HuH-7.5 (cell line): ENCODE results near the gene MVD.
"Not testable (repeated sequence)": the region's sequence is repeated elsewhere in the genome, so short reads cannot be mapped to it uniquely, and the experiment has no call there.

ENCODE experiments used
- DNase-seq: peaks from one replicate; pipeline ENCODE4 v3.0.0; 2011; ENCODE audit warnings: low spot score

MVD gene

DNA sequence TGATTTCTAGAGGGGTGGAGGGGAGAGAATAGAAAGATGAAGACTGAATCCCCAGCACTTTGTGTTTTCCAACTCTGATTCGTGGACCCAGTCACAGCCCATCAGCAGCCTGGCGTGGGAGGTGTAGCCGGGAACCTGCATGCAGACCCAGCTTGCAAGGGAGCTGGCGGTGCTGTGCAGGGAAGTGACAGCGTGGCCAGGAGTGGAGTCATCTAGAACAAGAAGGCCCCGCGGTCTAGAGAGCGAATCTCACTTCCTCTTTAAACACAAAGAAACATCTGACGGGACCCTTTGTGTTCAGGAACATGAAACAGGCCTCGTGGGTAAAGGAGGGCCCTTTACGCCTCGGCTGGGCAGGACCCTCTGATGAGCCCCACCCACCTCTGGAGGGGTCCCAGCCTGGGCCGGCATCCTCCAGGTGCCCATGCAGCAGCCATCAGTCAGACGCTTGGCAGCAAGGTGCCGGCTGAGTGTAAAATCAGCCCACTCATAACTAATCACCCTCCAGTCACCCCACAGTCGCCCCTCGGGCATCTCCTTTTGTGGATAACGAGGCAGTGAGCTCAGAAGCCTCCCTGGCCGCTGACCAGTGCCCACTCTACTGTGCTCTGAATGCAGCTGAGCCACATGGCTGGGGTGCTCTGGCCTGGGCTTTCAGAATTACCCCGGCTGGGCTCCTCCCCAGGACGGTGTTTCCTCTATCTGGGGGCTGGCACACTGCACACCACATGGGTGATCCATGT is 19.0 kb upstream of the MVD start:
- DNase-seq = no peak

- peak; percentile 97 for DNase-seq
Measured at GRCh38 chr16:88681084-88681680, 18.3 kb upstream of the MVD start.

DNA sequence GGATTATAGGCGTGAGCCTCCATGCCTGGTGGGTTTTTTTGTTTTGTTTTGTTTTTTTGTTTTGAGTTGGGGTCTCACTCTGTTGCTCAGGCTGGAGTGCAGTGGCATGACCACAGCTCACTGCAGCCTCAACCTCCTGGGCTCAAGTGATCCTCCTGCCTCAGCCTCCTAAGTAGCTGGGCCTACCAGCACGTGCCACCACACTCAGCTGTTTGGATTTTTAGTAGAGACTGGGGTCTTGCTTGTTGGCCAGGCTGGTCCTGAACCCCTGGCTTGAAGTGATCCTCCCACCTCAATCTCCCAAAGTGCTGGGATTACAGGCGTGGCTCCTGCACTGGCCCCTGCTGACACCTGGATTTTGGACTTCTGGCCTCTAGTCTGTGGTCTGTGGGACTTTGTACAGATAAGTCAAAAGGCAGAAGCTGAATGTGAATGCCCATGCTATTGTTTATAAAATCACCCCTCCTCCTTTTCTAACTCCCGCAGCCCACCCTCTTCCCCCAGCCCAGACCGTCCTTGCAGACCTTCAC is 17.7 kb upstream of the MVD start:
- no peak for DNase-seq

DNA sequence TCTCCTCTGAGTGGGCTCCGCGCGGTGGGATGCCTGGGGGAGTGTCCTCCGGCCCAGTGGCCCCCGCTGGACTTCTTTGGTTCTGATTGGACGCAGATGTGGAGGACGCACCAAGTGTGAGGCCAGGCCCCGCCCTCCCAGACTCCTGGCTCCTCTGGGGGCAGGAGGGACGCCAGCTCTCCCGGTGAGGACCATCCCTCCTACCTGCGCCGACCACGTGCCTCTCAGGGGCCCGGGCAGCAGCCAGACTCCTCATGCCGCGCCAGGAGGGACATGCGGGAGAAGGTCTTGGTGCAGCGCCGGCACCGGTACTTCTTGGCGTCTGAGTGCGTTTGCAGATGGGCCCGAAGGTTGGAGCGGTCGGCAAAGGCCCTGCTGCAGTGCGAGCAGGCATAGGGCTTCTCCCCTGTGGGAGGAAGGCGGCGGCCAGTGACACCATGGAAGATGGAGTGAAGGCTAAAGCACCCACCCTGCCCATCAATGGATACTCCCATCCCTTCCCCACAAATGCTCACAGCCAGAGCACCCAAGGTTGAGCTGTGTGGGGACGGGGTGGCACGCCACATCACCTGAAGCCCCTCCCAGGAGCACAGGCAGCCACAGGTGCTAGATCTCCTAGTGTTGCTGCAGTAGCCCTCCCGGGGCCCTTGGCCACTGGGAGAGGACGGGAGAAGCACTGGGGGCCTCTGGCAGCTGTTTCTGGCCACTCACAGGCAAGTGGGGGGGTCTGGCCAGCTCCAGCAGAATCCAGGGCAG is 15.5 kb upstream of the MVD start:
- DNase-seq = no peak

DNA sequence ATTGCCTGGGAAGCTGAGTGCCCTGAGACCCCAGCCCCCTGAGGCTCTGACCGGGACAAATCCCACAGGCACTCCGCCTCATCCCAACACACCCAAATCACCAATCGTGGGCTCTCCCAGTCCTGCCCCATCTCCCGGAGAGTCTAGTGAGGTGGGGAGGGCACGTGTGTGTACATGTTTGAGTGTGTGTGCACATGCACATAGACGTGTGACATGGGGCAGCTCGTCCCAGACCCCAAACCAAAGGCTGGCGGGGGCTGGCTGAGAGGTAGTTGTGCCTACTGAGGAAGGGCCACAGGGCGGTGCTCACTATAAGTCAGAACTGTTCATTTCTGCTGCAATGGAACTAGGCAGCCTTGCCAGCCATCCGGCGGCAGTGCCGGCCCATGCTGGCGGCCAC is 14.8 kb upstream of the MVD start:
- DNase-seq = no peak

GRCh38 chr16:88676502-88677242 is 13.8 kb upstream of the MVD start:
- DNase-seq = no peak

- DNase-seq = no peak
Measured at GRCh38 chr16:88673716-88674379, 11.0 kb upstream of the MVD start.

DNA sequence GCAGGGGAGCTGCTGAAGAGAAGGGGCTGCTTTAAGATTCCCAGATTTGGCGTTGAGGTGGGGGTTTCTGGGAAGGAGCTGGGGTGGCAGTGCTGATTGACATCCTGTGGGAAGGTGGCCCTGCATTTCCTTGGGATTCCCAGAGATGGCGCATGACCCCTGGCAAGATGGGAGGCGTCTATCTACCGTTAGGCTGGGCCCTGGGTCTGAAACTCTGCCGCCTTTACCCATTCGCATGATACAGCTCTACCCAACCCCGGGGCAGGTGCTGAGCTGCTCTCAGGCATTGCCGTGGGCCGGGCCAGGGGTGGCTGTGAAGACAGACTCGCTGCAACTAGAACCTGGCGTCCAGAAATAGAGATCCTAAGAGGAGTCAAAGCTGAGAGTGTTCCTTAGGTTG is 9.9 kb upstream of the MVD start:
- DNase-seq = no peak

DNA sequence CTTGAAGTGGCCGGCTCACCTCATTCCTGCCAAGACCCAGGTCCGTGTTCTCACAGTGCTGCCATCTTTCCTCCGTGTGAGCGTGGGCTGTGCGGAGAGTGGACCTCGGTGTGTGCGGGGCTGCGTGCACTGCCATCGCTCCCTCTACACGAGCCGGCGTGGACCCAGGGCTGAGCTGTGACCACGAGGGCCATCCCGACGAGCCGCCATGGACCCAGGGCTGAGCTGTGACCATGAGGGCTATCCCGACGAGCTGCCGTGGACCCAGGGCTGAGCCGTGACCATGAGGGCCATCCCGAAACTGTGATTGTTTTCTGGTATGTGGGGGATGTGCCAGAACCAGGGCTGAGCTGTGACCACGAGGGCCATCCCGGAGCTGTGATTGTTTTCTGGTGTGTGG is 8.9 kb upstream of the MVD start:
- DNase-seq = no peak

GRCh38 chr16:88669980-88670379 is 7.1 kb upstream of the MVD start:
- DNase-seq = no peak

GRCh38 chr16:88669493-88669892 is 6.6 kb upstream of the MVD start:
- DNase-seq = not testable (repeated sequence)

DNA sequence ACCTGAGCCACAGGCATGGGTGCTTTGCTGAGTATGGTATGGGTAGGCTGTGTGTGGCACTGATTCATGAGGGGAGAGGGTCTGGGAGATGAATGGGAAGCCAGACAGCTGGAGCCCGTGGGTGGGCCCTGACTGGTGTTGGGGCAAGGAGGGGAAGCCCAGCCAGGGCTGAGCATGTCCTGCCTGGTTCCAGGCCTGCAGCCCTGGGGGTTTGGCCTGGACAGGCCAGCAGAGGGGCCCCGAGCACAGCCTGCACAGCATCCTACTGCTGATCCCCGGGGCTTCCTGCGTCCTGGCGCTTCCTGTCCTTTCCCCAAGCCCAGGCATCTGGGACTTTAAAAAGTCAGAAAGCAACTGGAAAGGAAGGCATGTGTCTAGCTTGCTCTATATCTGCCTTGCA is 4.6 kb upstream of the MVD start:
- DNase-seq = no peak

- DNase-seq = no peak
Measured at GRCh38 chr16:88665570-88665969, 2.7 kb upstream of the MVD start.

DNA sequence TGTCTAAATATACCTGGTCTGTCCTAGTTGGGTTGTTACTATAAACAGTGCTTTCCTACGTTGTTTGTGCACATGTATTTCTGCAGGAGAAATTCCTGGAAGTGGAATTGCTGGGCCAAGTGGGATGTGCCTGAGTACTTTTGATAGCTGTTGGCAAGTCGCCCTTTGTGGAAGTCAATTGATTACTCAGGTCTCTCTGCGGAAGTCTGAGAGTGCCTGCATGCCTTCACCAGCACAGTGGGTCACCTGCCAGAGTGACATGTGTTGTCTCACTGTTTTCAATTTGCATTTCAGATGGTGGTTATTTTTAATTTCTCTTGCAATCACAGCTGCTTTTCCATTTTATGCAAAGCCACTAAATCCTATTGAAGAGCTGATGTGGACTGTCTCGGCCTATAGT is 2.3 kb upstream of the MVD start:
- DNase-seq = no peak

DNA sequence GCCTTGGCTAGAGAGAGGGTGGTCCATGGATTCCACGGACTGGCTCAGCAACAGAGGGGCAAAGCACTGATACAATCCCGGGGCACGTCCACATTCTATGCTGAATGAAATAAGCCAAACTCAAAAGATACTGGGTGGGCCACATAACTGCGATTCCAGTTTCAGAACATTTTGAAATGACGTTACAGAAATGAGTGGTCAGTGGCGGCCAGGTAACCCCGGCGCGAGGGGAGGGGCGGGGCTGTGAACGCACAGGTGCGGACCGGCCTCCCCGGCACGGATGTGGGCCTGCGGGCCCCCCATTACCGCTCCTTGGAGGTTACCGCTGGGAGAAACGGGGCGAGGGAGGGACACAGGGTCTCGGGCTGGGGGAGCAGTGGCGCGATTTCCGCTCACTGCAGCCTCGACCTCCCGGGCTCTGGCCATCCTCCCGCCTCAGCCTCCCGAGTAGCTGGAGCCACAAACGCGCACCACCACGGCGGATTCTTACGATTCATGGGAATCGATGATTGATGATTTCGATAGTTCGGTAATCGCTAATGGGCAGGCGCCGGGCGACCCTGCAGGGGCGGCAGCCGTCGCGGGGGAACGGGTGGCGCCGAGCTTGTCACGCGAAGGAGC is 559 bp downstream of the MVD start:
- no peak for DNase-seq

- DNase-seq = no peak
Measured at GRCh38 chr16:88661468-88661867, 1.4 kb downstream of the MVD start.

- DNase-seq = no peak
Measured at GRCh38 chr16:88659160-88659559, 3.7 kb downstream of the MVD start.

- no peak for DNase-seq
Measured at GRCh38 chr16:88658714-88659113, 4.2 kb downstream of the MVD start.

DNA sequence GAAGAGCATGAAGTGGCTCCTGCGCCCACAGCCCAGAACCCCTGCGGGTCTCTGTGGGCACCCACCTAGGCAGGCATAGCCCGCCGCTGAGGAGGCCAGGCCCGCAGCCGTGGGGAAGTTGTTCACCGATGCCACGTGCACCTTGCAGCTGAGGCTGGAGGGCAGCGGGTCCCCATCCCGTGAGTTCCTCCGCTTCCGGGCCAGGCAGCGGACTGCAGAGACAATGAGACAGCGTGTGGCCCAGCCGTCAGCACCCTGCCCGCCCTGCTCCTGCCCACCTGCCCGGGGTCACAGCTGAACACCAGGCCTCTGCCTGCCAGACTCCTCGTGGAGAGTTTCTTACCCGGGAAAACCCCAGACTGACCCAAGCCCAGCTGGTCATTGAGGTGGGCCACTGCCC is 5.5 kb downstream of the MVD start:
- no peak for DNase-seq

- DNase-seq = no peak
Measured at GRCh38 chr16:88656291-88656980, 6.5 kb downstream of the MVD start.
